Muscle of arm (tissue), 14 donors: ENCODE data around the gene ABCB7. TPM values are rescaled to one million over a fixed set of nuclear protein-coding genes. Genes with fewer than 3 reads are reported as not detected.
"Not testable (repeated sequence)": the region's sequence is repeated elsewhere in the genome, so short reads cannot be mapped to it uniquely, and the experiment has no call there.

Experiments used
- DNase-seq: peaks from one replicate; pipeline ENCODE4 v3.0.0-alpha.2; 2013
- long read RNA-seq, 11 donors: transcript quantifications; one replicate each; lab custom pipeline, GENCODE V29; 2026
- polyA plus RNA-seq, 12 donors: library from polyadenylated mRNA; unstranded; fragments of 120-200 nt; gene quantifications; one replicate each; pipeline ENCODE4 v1.2.1, GENCODE V29; 2013; ENCODE audit not compliant: insufficient read length in 12 of 12

ABCB7 gene
- polyA plus RNA-seq = 10 to 100 TPM in 11 of 12 donors, not detected in 1; 17.6 to 35.3 (median 22.6) TPM
- long read RNA-seq, donor 1, partial matches to known transcripts = 0 of 3 reads
- long read RNA-seq, donor 1, other reads (novel, unspliced or antisense) = 0 of 3 reads
- long read RNA-seq, donor 2, full-length matches to known transcripts = 5 of 5 reads
- long read RNA-seq, donor 2, partial matches to known transcripts = 0 of 5 reads
- long read RNA-seq, donor 2, other reads (novel, unspliced or antisense) = 0 of 5 reads
- long read RNA-seq, donor 3, partial matches to known transcripts = 0 of 1 reads
- long read RNA-seq, donor 3, other reads (novel, unspliced or antisense) = 0 of 1 reads
- long read RNA-seq, donor 4 = 0 reads
- long read RNA-seq, donor 5, full-length matches to known transcripts = 5 of 5 reads
- long read RNA-seq, donor 5, partial matches to known transcripts = 0 of 5 reads
- long read RNA-seq, donor 5, other reads (novel, unspliced or antisense) = 0 of 5 reads
- long read RNA-seq, donor 6, full-length matches to known transcripts = 4 of 4 reads
- long read RNA-seq, donor 6, partial matches to known transcripts = 0 of 4 reads
- long read RNA-seq, donor 6, other reads (novel, unspliced or antisense) = 0 of 4 reads
- long read RNA-seq, donor 7 = 0 reads
- long read RNA-seq, donor 8, partial matches to known transcripts = 0 of 3 reads
- long read RNA-seq, donor 8, other reads (novel, unspliced or antisense) = 0 of 3 reads
- long read RNA-seq, donor 9, full-length matches to known transcripts = 1 of 1 reads
- long read RNA-seq, donor 9, partial matches to known transcripts = 0 of 1 reads
- long read RNA-seq, donor 9, other reads (novel, unspliced or antisense) = 0 of 1 reads
- long read RNA-seq, donor 10, full-length matches to known transcripts = 2 of 2 reads
- long read RNA-seq, donor 10, partial matches to known transcripts = 0 of 2 reads
- long read RNA-seq, donor 10, other reads (novel, unspliced or antisense) = 0 of 2 reads
- long read RNA-seq, donor 11, full-length matches to known transcripts = 6 of 6 reads
- long read RNA-seq, donor 11, partial matches to known transcripts = 0 of 6 reads
- long read RNA-seq, donor 11, other reads (novel, unspliced or antisense) = 0 of 6 reads

DNA sequence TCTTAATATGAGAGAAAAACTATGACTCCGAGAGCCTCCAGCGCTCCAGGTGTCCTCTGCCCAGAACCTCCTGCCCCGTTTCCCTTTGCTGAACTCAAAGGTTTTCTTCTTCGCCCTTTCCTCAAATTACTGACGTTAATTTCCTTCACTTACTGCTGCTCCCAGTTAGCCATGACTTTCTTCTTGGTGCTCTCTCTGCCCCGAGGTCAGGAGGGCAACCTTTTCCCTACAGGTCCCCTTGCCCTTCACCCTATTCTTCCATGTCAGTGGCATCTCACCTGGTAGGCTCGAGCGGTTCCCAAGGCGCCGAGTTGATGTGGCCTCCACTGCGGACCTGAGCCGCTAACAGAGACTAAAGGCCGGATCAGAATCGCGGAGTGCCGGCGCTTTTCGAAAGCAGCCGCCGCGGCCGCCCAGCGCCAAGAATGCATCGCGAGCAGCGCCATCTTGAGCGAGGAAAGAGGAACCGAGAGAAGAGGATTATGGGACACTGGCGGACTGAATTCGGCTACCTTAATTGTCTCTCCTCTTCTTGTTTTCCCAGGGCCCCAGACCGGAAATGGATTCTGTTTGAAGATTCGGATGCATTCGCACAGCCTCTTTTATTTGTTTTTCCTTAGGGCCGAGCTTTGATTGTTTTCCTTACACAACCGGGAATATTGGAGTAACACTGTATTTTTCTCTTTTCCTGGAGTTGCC, at the start of gene ABCB7:
Gene ABCB7, minus strand, starts transcription at position 457 of the 699 bp plus-strand sequence. Its CDS starts 11 bp downstream, at position 446.
- peak; percentile 71 for DNase-seq

DNA sequence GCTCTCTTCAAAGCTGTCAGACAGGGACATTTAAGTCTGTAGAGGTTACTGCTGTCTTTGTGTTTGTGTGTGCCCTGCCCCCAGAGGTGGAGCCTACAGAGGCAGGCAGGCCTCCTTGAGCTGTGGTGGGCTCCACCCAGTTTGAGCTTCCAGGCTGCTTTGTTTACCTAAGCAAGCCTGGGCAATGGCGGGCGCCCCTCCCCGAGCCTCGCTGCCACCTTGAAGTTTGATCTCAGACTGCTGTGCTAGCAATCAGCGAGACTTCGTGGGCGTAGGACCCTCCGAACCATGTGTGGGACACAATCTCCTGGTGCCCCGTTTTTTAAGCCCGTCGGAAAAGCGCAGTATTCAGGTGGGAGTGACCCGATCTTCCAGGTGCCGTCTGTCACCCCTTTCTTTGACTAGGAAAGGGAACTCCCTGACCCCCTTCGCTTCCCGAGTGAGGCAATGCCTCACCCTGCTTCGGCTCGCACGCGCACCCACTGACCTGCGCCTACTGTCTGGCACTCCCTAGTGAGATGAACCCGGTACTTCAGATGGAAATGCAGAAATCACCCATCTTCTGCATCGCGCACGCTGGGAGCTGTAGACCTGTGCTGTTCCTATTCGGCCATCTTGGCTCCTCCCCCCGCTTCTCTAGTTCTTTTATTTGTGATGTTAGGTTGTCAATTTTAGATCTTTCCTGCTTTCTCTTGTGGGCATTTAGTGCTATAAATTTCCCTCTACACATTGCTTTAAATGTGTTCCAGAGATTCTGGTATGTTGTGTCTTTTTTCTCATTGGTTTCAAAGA, 32.5 kb upstream of the ABCB7 start:
- DNase-seq = not testable (repeated sequence)

GRCh38 chrX:75181721-75182120, 25.6 kb upstream of the ABCB7 start:
- DNase-seq = no peak

DNA sequence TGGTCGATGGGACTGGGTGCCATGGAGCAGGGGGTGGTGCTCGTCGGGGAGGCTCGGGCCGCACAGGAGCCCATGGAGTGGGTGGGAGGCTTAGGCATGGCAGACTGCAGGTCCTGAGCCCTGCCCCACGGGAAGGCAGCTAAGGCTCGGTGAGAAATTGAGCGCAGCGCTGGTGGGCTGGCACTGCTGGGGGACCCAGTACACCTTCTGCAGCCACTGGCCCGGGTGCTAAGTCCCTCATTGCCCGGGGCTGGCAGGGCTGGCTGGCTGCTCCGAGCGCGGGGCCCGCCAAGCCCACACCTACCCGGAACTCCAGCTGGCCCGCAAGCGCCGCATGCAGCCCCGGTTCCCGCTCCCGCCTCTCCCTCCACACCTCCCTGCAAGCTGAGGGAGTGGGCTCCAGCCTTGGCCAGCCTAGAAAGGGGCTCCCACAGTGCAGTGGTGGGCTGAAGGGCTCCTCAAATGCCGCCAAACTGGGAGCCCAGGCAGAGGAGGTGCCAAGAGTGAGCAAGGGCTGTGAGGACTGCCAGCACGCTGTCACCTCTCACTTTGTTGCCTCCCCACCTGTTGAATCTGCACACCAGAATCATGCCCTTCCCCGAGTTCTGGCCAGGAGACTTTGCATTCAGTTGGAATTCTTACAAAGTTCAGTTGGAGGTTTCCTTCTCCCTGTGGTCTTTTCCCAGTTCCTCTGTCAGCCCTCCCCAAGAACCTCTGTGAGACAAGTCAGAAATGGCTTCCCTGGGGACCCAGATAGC, 23.6 kb upstream of the ABCB7 start:
- not testable (repeated sequence) for DNase-seq

DNA sequence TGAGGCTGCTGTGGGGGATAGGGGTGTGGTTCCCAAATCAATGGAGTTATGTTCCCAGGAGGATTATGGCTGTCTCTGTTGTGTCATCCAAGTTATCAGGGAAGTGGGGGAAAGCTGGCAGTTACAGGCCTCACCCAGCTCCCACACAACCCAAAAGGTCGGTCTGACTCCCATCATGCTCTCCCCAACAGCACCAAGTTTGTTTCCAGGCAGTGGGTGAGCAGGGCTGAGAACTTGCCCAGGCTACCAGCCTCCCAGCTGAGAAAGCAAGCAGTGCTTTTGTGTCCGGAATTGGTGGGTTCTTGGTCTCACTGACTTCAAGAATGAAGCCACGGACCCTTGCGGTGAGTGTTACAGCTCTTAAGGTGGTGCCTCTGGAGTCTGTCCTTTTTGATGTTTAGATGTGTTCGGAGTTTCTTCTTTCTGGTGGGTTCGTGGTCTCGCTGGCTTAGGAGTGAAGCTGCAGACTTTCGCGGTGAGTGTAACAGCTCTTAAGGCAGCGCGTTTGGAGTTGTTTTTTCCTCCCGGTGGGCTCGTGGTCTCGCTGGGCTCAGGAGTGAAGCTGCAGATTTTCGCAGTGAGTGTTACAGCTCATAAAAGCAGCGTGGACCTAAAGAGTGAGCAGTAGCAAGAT, 16.3 kb upstream of the ABCB7 start:
- DNase-seq = not testable (repeated sequence)

DNA sequence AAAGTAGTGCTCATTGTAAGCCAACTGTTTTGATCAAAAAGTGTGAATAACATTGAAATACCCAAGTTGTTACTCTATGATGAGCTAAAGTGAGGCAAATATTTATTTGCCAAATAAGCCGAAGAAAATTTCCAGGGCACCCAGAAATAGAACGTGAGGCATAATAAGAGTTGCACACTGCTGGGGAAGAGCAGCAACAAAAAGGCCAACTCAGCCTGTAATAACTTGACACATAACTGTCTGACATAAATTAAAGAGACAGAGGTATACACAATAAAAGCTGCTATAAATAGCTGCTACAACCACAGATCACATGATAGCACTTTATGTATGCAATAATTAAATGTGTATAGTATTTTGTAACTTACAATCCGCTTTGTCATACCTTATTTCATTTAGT, 2.0 kb upstream of the ABCB7 start:
- DNase-seq = no peak

GRCh38 chrX:75156531-75156945, 455 bp upstream of the ABCB7 start:
- DNase-seq = no peak

DNA sequence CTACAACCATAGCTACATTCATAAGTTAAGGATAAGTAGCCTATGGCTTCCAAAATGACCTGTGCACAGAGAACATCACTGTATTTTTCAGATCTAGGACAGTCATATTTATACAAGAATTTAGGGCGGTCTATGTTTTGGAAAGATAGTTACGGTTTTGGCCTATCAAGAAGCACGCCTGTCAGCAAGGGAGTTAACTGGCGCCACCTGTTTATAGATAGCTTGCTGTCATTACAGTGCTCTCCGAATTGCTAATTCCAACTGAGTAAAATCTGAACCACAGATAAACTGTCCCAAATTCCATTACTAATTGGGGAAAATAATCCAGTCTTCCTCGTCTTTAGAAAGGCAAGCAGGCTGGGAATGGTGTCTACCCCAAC, 646 bp downstream of the ABCB7 start:
- no peak for DNase-seq

GRCh38 chrX:75154871-75155270, 1.2 kb downstream of the ABCB7 start:
- no peak for DNase-seq

- no peak for DNase-seq
These were observed 4.1 kb downstream of the ABCB7 start for GRCh38 chrX:75151827-75152592.

- DNase-seq = no peak
These were observed 6.4 kb downstream of the ABCB7 start for GRCh38 chrX:75149654-75150053.

DNA sequence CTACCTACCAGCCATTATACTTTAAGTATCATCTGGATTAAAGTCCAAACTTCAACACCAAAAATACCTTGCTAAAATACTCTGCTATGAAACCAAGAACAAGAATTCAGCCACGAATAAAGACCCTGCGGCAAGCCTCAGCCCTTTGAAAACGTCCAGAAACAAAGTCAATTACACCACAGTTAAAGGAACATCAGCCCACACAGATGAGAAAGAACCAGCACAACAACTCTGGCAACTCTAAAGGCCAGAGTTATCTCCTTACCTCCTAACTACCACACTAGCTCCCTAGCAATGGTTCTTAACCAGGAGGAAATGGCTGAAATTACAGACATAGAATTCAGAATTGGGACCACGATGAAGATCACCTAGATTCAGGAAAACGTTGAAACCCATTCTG, 23.4 kb downstream of the ABCB7 start:
- no peak for DNase-seq

DNA sequence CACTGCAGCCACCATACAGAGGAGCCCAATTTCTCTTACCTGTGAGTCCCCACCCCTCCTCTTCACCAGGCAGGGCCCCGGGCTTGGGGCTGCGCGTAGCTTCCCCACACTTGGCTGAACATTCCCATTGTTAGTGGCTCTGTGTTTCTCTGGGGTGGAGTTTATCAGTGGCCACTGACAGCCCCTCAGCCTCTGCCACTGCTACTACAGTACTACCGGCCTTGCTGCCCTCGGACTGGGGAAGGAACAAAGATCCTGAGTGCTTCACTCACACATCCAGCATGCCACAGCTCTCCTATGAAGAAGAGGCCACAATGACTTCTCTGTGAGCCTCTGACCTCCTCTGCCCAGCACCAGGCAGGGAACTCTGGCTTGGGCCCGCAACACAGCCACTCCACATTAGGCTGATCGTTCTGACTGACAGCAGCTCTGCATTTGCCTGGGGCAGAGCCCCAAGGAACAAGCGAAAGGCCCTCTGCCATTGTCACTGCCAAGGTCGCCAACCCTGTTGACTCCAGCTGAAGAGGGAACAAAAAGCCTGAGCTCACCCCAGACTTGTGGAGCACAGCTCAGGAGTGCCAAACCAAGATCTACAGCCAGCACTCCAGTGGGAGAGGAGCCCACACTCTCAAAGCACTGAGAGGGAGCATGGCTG, 24.0 kb downstream of the ABCB7 start:
- no peak for DNase-seq

- not testable (repeated sequence) for DNase-seq
These were observed 27.0 kb downstream of the ABCB7 start for GRCh38 chrX:75129069-75129468.

DNA sequence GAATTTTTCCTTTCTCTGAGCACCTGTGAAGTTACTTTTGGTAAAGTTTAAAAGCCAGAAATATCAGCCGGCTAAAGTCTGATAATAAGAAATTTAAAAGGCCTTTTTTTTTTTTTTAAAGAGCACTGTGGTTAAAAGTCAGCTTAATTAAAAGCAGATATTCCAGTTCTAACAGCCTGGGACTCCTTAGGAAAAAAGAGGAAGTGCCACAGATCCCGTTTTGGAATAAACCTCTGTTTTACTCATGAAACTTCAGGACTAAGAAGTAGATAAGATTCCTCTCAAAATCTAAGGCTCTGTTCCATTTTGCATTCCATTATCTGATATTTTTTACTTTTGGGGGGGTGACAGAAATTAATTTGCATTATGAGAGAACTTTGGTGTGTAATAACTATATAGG, 37.8 kb downstream of the ABCB7 start:
- DNase-seq = no peak

DNA sequence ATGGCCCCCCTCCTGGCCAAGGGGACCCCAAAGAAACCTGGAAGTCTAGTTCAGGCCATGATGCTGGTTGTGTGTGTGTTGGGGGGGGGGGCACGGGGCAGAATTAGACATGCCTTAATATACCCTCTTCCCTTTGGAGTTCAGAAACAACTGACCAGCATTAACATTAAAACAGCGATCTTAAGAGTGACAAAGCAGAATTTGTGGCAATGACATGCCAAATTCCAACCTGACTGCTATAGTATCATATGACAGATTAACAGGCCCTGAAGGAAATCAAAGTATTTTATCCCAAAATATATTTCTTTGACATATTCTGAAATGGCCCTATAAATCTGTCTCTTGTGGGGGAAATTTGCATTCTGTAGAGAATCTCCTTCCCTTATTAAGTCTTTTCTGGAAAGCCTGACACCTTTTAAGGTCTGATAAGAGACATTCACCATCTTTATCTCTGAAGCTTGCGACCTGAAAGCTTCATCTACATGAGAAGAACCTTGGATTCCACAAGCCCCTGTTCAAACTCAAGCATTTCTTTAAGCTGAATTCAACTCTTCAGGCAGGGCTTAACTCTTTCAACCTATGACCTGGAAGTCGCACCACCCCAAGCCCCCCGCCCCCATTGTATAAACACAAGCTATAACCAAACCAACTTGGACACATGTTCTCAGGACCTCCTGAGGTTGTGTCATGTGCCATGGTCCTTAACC, 40.2 kb downstream of the ABCB7 start:
- no peak for DNase-seq

GRCh38 chrX:75114638-75115037, 41.4 kb downstream of the ABCB7 start:
- no peak for DNase-seq
